HCT116 (cell line): Measurements from ENCODE around the gene QSOX1. TPM values are rescaled to one million over a fixed set of nuclear protein-coding genes. Genes with fewer than 3 reads are reported as not detected.

Experiments used
- ATAC-seq: fragments of 200-7000 bp; cut with Tn5 transposase; 2 replicates; pipeline ENCODE4 v1.9.1; 2020; ENCODE audit warnings: mild to moderate bottlenecking, moderate library complexity
- BruUV-seq: library from RNA; stranded (reverse); fragments of 400-500 nt; replicated peaks from 2 replicates; lab custom pipeline; 2021; lab: Mats Ljungman, UMichigan
- CTCF ChIA-PET: fragments of 300-600 bp; sonication (Branson Sonifier 250); formaldehyde crosslinking; loops from one replicate; lab custom pipeline; 2021; ENCODE audit warnings: antibody characterized with exemption; lab: Charles Lee
- POLR2A ChIA-PET: fragments of 300-600, 350-600 bp; sonication (Branson Sonifier 250); formaldehyde crosslinking; loops from one replicate; lab custom pipeline; 2021; ENCODE audit warnings: antibody characterized with exemption; lab: Charles Lee
- RAD21 ChIA-PET, 2 experiments: fragments of 300-600 bp; sonication (Branson Sonifier 250); formaldehyde crosslinking; loops; one replicate each; lab custom pipeline; 2023; ENCODE audit warnings: low total read pairs in 2 of 2; ENCODE audit not compliant: uncharacterized antibody in 2 of 2, unreplicated experiment in 2 of 2, low non-redundant PET in 1 of 2; lab: Charles Lee
- DNase-seq: peaks from one replicate; pipeline ENCODE4 v3.0.0-alpha.2; 2010; ENCODE audit warnings: low read depth, low spot score
- H2AFZ ChIP-seq: fragments of 200-600 bp; shearing (Covaris generic), sonication (generic); 2 replicates; pipeline ENCODE4 v1.6.1; 2017; ENCODE audit warnings: low read depth, mixed run types, mixed read lengths, antibody characterized with exemption, low read length; ENCODE audit not compliant: poor library complexity, severe bottlenecking
- H3K27ac ChIP-seq: 2 replicates; pipeline ENCODE4 v1.5.1; 2012; ENCODE audit warnings: low read depth, low read length
- H3K27me3 ChIP-seq: fragments of 200-600 bp; sonication (generic); 2 replicates; pipeline ENCODE4 v1.6.1; 2016; ENCODE audit warnings: mixed run types, low read length, mixed read lengths; ENCODE audit not compliant: insufficient read depth
- H3K36me3 ChIP-seq, 2 experiments: fragments of 200-500 bp in 1 of 2; fragments of 200-600 bp in 1 of 2; sonication (Bioruptor generic) in 1 of 2; sonication (generic) in 1 of 2; 2 replicates each; pipeline versions ENCODE4 v1.5.1 to v1.6.1; 2014 to 2016; ENCODE audit warnings: low read length in 2 of 2, inconsistent platforms in 1 of 2, mixed read lengths in 1 of 2, mixed run types in 1 of 2; ENCODE audit not compliant: insufficient read depth in 2 of 2, control insufficient read depth in 1 of 2
- H3K4me1 ChIP-seq, 2 experiments: fragments of 200-600 bp in 1 of 2; sonication (generic) in 1 of 2; 2 replicates each; pipeline versions ENCODE4 v1.5.1 to v1.6.1; 2012 to 2017; ENCODE audit warnings: low read length in 2 of 2, inconsistent platforms in 1 of 2, mild to moderate bottlenecking in 1 of 2, mixed read lengths in 1 of 2, mixed run types in 1 of 2, moderate library complexity in 1 of 2; ENCODE audit not compliant: insufficient read depth in 2 of 2, control insufficient read depth in 1 of 2
- H3K4me2 ChIP-seq: fragments of 200-600 bp; sonication (generic); 2 replicates; pipeline ENCODE4 v1.6.1; 2017; ENCODE audit warnings: mixed run types, low read length, mixed read lengths
- H3K4me3 ChIP-seq, 2 experiments: fragments of 200-600 bp in 1 of 2; sonication (generic) in 1 of 2; replicated peaks in 1 of 2; 2 replicates each; pipeline ENCODE4 v1.5.1; 2011 to 2016; ENCODE audit warnings: low read length in 2 of 2, control low read depth in 1 of 2, low read depth in 1 of 2, mild to moderate bottlenecking in 1 of 2, mixed read lengths in 1 of 2, mixed run types in 1 of 2
- H3K79me2 ChIP-seq: fragments of 200-600 bp; sonication (generic); 2 replicates; pipeline ENCODE4 v1.6.1; 2017; ENCODE audit warnings: mild to moderate bottlenecking, mixed run types, low read length, moderate library complexity, mixed read lengths; ENCODE audit not compliant: insufficient read depth
- H3K9ac ChIP-seq: fragments of 200-600 bp; sonication (generic); 2 replicates; pipeline ENCODE4 v1.6.1; 2016; ENCODE audit warnings: low read length, mixed read lengths
- H3K9me2 ChIP-seq: fragments of 200-600 bp; sonication (generic), shearing (Covaris generic); 2 replicates; pipeline ENCODE4 v1.6.1; 2017; ENCODE audit warnings: mixed run types, mild to moderate bottlenecking, moderate library complexity; ENCODE audit not compliant: insufficient read depth
- H3K9me3 ChIP-seq, 2 experiments: fragments of 200-500 bp in 1 of 2; fragments of 200-600 bp in 1 of 2; sonication (Bioruptor generic) in 1 of 2; sonication (generic) in 1 of 2; 2 replicates each; pipeline ENCODE4 v1.6.1; 2014 to 2017; ENCODE audit warnings: low read length in 2 of 2, mixed read lengths in 2 of 2, inconsistent platforms in 1 of 2, low read depth in 1 of 2, mild to moderate bottlenecking in 1 of 2, mixed run types in 1 of 2, moderate library complexity in 1 of 2; ENCODE audit not compliant: control insufficient read depth in 1 of 2, insufficient read depth in 1 of 2
- H4K20me1 ChIP-seq: fragments of 200-600 bp; sonication (generic), shearing (Covaris generic); 2 replicates; pipeline ENCODE4 v1.6.1; 2017; ENCODE audit warnings: mixed run types, mild to moderate bottlenecking, moderate library complexity; ENCODE audit not compliant: insufficient read depth
- ATF3 ChIP-seq: IDR thresholded peaks from 2 replicates; pipeline ENCODE4 v1.6.1; 2012
- CBX3 ChIP-seq: IDR thresholded peaks from 2 replicates; pipeline ENCODE4 v1.6.1; 2012; ENCODE audit warnings: low read depth
- CTCF ChIP-seq, 3 experiments: fragments of 200-600 bp in 1 of 3; sonication (generic) in 1 of 3; IDR thresholded peaks in 2 of 3; conservative IDR thresholded peaks in 1 of 3; 2 replicates each; pipeline ENCODE4 v1.5.1; 2012 to 2017; ENCODE audit warnings: low read depth in 2 of 3, low read length in 2 of 3, antibody characterized with exemption in 1 of 3, borderline replicate concordance in 1 of 3, control low read depth in 1 of 3, mild to moderate bottlenecking in 1 of 3, mixed read lengths in 1 of 3, mixed run types in 1 of 3, moderate library complexity in 1 of 3; ENCODE audit not compliant: insufficient read depth in 1 of 3
- EZH2 ChIP-seq: fragments of 200-600 bp; sonication (generic); IDR thresholded peaks from 2 replicates; pipeline ENCODE4 v1.6.1; 2017; ENCODE audit warnings: antibody characterized with exemption, mixed run types
- JUND ChIP-seq: IDR thresholded peaks from 2 replicates; pipeline ENCODE4 v1.6.1; 2012
- POLR2A ChIP-seq: IDR thresholded peaks from 2 replicates; pipeline ENCODE4 v1.7.0; 2011; ENCODE audit warnings: borderline replicate concordance; ENCODE audit not compliant: insufficient read depth, insufficient read length; ENCODE audit errors: extremely low read depth
- POLR2AphosphoS5 ChIP-seq: IDR thresholded peaks from 2 replicates; pipeline ENCODE4 v1.6.1; 2011; ENCODE audit warnings: mild to moderate bottlenecking, low read depth, low read length, moderate library complexity
- SIN3A ChIP-seq: IDR thresholded peaks from 2 replicates; pipeline ENCODE4 v1.6.1; 2012; ENCODE audit warnings: low read depth
- TCF7L2 ChIP-seq: IDR thresholded peaks from 2 replicates; pipeline ENCODE4 v1.7.0; 2011; ENCODE audit warnings: borderline replicate concordance, inconsistent platforms; ENCODE audit not compliant: insufficient read depth, insufficient read length; ENCODE audit errors: extremely low read depth
- ZFX ChIP-seq: fragments of 450-650 bp; IDR thresholded peaks from 2 replicates; pipeline ENCODE4 v1.6.1; 2017
- intact Hi-C: fragments of 100-400 bp; cut with micrococcal nuclease; formaldehyde crosslinking; loops from 2 replicates; pipeline ENCODE4 v1.10.0; 2022
- total RNA-seq: library from RNA; stranded (reverse); gene quantifications from one replicate; pipeline ENCODE4 v1.2.1, GENCODE V29; 2021; ENCODE audit not compliant: unreplicated experiment
- TF ChIP-seq, protein P1 (sequence below): IDR thresholded peaks from 2 replicates; pipeline ENCODE4 v1.6.1; 2011; ENCODE audit warnings: mild to moderate bottlenecking, low read length, moderate library complexity; ENCODE audit not compliant: insufficient replicate concordance; ENCODE audit errors: extremely low read depth
- TF ChIP-seq, protein P2 (sequence below): IDR thresholded peaks from 2 replicates; pipeline ENCODE4 v1.6.1; 2012; ENCODE audit warnings: low read depth

QSOX1 gene
- total RNA-seq, 1 experiment from 2014 or later = 89.2 TPM

- TF ChIP-seq, protein P1, sequence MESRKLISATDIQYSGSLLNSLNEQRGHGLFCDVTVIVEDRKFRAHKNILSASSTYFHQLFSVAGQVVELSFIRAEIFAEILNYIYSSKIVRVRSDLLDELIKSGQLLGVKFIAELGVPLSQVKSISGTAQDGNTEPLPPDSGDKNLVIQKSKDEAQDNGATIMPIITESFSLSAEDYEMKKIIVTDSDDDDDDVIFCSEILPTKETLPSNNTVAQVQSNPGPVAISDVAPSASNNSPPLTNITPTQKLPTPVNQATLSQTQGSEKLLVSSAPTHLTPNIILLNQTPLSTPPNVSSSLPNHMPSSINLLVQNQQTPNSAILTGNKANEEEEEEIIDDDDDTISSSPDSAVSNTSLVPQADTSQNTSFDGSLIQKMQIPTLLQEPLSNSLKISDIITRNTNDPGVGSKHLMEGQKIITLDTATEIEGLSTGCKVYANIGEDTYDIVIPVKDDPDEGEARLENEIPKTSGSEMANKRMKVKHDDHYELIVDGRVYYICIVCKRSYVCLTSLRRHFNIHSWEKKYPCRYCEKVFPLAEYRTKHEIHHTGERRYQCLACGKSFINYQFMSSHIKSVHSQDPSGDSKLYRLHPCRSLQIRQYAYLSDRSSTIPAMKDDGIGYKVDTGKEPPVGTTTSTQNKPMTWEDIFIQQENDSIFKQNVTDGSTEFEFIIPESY = no peak
- TF ChIP-seq CTCF (IDR thresholded peaks at IDR 0.05 in 2 of 3, conservative IDR thresholded peaks at IDR 0.05 in 1 of 3; ENCODE audit: borderline replicate concordance in 1 of 3, insufficient read depth in 1 of 3, low read depth in 2 of 3, low read length in 2 of 3) (no peak), SIN3A (no peak)
Observed at GRCh38 chr1:180181996-180182642, 27.4 kb downstream of the QSOX1 start (continued).

DNA sequence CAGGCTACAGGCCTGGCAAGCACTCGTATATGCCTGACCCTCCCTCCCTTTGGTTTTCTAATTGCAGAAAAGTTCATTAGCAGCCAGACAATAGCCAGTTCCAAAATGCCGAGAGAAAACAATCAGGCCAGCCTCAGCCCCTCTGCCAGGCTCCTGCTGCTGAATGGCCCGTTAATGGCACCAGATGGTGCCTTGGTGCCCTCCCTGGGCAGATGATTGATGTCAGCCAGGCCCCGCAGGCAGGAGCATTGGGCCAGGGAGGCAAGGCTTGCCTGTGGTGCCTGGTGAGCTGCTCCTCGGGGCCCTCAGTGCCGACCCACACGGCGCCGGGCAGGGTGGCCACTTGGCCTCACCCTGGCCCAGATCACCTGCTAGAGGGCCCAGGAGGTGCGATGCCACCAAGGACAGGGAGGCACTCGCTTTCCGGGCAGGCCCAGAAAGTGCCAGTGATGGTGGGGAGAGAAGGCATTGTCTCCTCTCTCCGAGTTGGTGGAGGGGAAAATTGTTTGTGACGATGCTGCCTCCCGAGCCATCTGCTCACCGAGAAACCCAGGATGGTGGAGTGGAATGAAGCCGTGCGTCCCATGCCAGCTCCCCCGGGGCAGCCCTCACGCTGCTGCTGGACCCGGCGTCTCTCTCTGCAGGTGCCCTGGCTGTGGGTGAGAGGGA lies 28.1 kb downstream of the QSOX1 start:
- H3K9me2 ChIP-seq = no peaks in the 10 kb centered on the region
- ChIA-PET RAD21 (no interaction called here), POLR2A (no interaction called here), CTCF (interaction anchor here (1.1 kb wide), 1 partner anchor 14 kb away, joined by 3 read pairs; no protein-coding TSS in a partner anchor)
- ATAC-seq (no peak), DNase-seq (no peak)
- no peak overlapping the region for H2AFZ ChIP-seq
- no peaks in the 10 kb centered on the region for H3K9me3 ChIP-seq
- H3K27ac ChIP-seq = no peak overlapping the region
- H3K4me1 ChIP-seq = no peaks in the 10 kb centered on the region
- H3K9ac ChIP-seq = no peak overlapping the region
- intact Hi-C loops = no loop called here
- H4K20me1 ChIP-seq = no peaks in the 10 kb centered on the region
- no peak overlapping the region for H3K4me3 ChIP-seq
- H3K36me3 ChIP-seq = peaks cover 0 to 2% of the 10 kb centered on the region in 2 experiments; a peak in 2 of 4 replicates
- H3K4me2 ChIP-seq = no peak overlapping the region
- no TSS peak for BruUV-seq
- no peaks in the 10 kb centered on the region for H3K27me3 ChIP-seq
- no peaks in the 10 kb centered on the region for H3K79me2 ChIP-seq
- TF ChIP-seq POLR2AphosphoS5 = no peak
- no peak for TF ChIP-seq EZH2
- TF ChIP-seq TCF7L2 = no peak
- TF ChIP-seq ZFX = no peak
- TF ChIP-seq JUND = no peak
- TF ChIP-seq, protein P2, sequence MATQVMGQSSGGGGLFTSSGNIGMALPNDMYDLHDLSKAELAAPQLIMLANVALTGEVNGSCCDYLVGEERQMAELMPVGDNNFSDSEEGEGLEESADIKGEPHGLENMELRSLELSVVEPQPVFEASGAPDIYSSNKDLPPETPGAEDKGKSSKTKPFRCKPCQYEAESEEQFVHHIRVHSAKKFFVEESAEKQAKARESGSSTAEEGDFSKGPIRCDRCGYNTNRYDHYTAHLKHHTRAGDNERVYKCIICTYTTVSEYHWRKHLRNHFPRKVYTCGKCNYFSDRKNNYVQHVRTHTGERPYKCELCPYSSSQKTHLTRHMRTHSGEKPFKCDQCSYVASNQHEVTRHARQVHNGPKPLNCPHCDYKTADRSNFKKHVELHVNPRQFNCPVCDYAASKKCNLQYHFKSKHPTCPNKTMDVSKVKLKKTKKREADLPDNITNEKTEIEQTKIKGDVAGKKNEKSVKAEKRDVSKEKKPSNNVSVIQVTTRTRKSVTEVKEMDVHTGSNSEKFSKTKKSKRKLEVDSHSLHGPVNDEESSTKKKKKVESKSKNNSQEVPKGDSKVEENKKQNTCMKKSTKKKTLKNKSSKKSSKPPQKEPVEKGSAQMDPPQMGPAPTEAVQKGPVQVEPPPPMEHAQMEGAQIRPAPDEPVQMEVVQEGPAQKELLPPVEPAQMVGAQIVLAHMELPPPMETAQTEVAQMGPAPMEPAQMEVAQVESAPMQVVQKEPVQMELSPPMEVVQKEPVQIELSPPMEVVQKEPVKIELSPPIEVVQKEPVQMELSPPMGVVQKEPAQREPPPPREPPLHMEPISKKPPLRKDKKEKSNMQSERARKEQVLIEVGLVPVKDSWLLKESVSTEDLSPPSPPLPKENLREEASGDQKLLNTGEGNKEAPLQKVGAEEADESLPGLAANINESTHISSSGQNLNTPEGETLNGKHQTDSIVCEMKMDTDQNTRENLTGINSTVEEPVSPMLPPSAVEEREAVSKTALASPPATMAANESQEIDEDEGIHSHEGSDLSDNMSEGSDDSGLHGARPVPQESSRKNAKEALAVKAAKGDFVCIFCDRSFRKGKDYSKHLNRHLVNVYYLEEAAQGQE = no peak
- TF ChIP-seq CTCF (IDR thresholded peaks at IDR 0.05 in 2 of 3, conservative IDR thresholded peaks at IDR 0.05 in 1 of 3; ENCODE audit: borderline replicate concordance in 1 of 3, insufficient read depth in 1 of 3, low read depth in 2 of 3, low read length in 2 of 3) = no peak
- TF ChIP-seq ATF3 = no peak
- no peak for TF ChIP-seq POLR2A
- no peak for TF ChIP-seq CBX3
